Measurements from ENCODE around the gene OR10A6.

DNA sequence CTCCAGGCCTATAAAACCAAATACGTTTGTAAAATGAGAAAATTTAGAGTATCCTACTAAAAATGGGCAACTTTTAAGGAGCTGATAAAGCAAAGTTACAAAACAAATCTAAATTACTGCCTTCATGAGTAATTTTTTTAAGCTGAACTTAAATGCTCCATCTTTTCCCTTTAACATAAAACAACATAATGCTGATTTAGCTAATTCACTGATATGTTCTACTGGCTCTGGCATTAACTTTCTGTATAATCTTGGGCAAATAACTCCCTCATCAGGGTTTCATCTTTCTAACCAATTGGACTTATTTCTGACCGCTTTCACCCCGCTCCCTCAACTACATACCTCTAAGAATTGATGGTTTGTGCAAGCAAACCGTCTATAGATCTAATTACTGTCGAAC is 10.1 kb upstream of the OR10A6 start:
- TF ChIP-seq, protein P1, sequence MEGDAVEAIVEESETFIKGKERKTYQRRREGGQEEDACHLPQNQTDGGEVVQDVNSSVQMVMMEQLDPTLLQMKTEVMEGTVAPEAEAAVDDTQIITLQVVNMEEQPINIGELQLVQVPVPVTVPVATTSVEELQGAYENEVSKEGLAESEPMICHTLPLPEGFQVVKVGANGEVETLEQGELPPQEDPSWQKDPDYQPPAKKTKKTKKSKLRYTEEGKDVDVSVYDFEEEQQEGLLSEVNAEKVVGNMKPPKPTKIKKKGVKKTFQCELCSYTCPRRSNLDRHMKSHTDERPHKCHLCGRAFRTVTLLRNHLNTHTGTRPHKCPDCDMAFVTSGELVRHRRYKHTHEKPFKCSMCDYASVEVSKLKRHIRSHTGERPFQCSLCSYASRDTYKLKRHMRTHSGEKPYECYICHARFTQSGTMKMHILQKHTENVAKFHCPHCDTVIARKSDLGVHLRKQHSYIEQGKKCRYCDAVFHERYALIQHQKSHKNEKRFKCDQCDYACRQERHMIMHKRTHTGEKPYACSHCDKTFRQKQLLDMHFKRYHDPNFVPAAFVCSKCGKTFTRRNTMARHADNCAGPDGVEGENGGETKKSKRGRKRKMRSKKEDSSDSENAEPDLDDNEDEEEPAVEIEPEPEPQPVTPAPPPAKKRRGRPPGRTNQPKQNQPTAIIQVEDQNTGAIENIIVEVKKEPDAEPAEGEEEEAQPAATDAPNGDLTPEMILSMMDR (IDR thresholded peaks at IDR 0.05; ENCODE audit: low read depth, low read length) = no peak
- no peak for TF ChIP-seq EZH2phosphoT487 (IDR thresholded peaks at IDR 0.05; ENCODE audit: low read depth)
